Measurements from ENCODE around the gene TPM2.

TPM2 gene

DNA sequence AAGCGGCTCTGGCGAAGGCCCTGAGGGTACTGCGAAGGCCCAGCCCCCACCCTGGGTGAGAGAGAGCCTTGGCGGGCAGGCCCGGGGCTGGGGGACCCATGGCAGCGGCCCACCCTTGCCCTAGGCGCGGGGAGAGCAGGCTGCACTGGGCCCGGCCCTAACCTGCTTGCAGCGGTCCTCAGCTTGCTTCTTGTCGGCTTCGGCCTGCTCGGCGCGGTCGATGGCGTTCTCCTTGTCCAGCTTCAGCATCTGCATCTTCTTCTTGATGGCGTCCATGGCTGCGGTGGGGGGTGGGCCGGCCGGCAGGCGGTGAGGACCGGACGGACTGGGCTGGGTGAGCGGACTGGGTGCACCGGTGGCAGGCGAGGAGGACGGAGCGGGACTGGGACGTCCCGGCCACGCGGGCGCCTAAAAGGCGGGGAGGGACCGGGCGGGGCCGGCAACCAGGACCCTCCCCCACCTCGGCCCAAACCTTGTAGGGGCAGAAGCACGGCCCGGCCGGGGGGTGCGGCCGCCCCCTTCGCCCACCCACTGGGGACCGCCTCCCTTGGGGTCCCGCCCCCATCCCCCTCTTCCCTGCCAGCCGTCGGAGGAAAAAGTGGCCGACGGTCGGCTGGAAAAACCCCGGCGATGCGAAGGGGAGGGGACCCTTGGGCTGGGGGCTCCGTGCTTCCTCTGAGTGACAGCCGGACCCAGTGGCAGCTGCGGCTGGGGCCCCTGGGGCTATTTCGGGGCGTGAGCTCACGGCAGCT lies at the start of gene TPM2:
TSS of gene TPM2 (minus strand) at position 384 of the 752 bp plus-strand sequence. CDS start at position 276, 108 bp downstream.
- DNase-seq, result peak; percentile 58

DNA sequence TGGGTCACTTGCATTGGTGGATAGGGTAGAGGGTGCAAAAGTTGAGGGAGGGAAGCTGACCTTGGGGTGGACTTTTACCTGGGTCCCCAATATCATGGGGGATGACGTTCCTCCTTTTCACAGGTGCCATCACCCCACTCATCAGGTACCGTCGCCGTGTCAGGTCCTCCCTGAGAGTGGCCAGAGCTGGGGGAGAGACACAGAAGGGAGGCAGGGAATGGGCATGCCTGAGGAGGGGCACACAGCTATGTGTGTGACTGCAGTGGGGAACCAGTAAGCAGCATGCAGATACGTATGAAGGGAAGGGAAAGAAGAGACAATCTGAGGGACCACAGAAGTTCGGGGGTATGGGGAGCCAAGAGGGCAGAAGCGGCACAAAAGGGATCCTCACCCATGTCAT lies 49.2 kb upstream of the TPM2 start:
- no peak for DNase-seq

DNA sequence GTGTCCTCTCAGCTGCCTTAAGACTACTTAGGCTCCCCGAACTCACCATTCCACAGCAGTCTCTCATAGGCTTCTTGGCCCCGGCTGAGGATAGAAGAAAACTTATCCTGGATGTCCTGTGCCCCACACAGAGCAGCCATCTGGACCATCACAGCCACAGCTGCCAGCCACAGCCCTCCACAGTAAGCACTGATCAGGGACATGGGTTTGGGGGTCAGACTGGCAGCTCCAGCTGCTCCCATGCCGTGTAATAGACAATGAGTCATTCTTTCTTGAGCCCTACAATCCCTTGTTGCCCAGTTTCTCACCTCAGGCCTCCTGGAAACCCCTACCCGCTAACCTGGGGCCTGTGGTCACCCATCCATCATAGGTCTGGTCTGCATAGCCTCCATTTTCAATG lies 48.5 kb upstream of the TPM2 start:
- no peak for DNase-seq

DNA sequence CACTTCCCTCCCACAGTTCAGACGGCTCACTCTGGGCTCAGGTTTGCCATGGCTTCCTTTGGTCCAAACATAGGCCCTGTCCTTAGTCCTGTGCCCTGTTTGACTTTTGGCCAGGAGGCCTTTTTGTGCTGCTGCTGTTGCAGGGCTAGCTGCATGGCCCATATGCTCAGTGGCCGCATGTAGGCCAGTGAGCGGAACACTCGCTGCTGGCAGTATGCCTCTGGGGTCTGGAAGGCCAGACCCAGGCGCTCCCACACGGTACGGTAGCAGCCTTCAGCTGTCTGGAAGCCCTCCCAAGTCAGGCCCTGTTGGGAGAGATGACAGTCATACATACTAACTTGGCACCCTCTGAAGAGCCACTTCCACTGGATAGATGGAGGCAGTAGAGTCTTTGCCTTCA lies 47.4 kb upstream of the TPM2 start:
- DNase-seq, result no peak

DNA sequence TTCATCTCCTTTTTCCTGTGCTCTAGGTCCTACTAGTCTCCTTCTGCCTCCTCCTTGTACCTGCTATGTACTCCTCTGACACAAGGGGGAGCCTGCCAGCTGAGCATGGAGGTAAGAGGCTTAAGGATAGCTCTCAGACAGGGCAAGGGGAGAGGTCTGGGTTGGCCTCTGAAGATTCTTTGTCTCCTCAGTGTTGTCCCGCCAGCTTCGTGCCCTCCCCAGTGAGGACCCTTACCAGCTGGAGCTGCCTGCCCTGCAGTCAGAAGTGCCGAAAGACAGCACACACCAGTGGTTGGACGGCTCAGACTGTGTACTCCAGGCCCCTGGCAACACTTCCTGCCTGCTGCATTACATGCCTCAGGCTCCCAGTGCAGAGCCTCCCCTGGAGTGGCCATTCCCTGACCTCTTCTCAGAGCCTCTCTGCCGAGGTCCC lies 46.5 kb upstream of the TPM2 start:
- DNase-seq, result peak; percentile 53

DNA sequence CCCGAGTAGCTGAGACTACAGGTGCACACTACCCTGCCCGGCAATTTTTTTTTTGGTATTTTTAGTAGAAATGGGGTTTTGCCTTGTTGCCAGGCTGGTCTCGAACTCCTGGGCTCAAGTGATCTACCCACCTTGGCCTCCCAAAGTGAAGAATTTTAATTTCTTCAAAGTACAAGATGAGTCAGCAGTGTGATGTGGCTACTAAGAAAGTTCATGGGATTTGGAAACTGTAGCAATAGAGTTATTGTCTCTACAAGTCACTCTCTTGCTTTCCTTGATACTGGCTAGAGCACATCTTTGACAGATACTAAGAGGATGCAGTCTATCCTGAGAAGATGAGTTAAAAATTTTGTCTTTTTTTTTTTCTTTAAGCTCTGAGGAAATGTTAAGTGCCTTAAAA lies 44.4 kb upstream of the TPM2 start:
- DNase-seq, result no peak

DNA sequence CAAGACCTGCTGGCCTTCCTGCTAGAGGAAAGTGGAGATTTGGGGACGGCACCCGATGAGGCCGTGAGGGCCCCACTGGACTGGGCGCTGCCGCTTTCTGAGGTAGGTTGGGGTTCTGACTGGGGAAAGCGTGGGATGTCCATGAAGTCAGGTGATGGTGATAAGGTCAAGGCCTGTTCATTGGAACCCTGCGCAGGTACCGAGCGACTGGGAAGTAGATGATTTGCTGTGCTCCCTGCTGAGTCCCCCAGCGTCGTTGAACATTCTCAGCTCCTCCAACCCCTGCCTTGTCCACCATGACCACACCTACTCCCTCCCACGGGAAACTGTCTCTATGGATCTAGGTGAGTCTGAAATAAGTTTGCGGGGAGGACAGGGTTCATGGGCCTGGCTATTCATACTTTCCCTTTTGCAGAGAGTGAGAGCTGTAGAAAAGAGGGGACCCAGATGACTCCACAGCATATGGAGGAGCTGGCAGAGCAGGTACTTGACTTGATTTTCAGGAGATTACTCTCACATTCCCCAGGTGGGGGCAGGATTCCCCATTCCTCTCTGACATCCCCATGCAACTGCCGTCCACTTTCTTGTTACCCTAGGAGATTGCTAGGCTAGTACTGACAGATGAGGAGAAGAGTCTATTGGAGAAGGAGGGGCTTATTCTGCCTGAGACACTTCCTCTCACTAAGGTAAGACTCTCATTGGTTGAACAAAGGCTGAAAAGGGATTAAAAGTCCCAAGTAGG lies 43.2 kb upstream of the TPM2 start:
- peak; percentile 57 for DNase-seq

DNA sequence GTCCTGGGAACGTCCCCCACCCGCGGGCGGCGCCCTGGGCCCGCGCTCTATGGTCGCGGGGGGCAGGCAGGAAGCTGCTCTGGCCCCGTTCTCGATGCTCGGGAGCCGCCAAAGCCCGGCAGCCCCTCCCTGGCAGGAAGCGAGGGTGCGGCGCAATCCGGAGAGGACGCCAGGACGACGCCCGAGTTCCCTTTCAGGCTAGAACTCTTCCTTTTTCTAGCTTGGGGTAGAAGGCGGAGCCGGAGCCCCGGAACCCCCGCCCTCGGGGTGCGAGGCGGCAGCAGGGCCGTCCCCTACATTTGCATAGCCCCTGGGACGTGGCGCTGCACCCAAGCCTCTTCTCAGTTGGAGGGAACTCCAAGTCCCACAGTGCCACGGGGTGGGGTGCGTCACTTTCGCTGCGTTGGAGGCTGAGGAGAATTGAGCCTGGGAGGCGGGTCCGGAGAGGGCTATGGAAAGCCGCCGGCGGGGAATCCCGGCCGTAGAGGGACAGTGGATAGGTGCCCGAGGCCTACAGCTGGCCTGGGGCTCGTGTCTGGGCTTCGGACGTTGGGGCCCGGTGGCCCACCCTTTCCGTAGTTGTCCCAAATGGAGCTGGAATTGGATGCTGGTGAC lies 42.6 kb upstream of the TPM2 start, which contains the start of the genes CREB3 and TLN1:
TSS of gene CREB3 (plus strand) at position 482 of the 615 bp plus-strand sequence. CDS start at position 589, 107 bp downstream.
TSS of gene TLN1 (minus strand) at position 11 of the 615 bp plus-strand sequence. CDS start 6,501 bp downstream, outside the sequence.
- DNase-seq, result peak; percentile 92

DNA sequence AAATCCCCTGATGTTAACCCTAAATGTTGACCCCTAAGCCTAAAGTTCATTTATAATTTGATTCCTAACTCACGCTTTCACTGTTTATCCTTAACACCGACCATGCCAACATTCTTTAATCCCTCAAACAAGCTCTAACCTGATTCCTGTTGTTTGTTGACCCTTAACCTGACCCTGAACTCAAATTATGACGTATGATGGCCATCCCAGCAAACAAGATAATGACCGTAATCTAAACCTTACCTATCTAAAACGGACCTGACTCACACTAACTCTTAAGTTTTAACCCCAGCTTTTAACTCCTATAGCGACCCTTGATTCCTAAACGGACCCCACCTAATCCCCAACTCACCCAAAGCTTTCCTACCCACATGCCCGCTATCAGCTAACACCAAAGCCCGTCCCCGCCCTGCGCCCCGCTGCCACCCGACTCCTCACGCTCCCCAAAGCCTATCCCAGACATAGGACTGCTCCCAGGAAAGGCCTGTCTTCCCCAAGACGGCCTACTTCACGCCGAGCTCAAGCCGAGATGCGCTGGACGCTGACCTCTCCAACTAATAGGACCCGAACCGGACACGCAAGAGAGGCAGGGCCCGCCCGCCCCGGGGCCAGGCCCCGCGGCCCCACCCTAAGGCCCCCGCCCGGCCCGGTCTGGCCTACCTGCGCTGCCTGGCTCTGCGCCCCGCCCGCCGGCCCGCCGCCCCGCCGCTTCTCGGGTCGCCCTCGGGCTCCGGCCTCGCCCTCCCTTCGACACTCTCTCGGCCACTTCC lies 41.9 kb upstream of the TPM2 start:
- DNase-seq, result no peak

DNA sequence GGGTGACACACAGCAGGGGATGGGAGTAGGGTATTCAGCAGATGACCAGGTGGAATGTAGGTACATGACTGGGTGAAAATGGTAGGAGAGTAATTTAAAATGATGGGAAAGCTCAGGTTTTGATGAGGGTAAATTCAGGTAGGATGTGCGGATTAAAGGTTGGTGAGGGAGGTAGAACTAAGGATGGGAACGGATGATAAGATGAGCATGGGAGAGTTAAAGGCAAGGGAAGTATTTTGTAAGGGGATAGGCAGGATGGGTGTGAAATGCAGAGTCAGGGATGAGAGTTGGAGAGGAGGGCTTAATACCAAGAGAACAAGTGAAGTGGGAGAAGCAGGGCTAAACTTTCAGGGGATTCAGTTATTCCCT lies 40.7 kb upstream of the TPM2 start:
- DNase-seq, result no peak

DNA sequence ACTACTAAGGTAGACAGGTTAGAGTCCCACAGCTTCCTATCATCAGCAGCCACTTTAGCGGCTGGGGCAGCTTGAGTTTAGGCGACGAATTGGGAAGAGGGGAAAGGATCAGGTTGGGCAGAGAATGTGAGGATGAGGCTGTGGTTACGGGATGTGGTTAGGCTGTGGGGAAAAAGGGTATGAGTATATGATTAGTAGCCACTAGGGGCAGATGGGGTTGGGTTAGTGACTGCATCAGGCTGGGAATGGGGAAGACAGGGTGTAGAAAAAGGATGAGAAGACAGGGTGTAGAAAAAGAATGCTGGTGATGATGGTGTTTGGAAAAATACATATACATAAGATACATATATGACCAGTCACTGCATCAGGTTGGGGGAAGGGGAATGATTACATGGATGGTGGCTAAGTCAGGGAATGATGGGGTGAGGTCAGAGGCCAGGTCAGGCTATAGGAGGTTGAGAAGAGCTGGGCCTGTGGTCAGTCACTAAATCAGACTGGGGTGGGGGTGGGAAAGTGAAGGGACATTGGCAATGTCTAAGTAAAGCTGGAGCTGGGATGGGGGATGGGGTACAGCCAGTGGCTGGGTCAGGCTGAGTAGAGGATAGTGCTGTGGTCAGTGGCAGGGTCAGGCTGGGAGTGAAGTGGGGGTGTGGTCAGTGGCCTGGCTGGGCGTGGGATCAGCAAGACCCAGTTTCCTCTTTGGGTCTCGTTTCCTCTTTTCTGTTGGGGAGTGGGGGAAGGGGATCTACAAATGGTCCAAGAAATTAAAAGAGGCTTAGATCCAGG lies 40.2 kb upstream of the TPM2 start:
- DNase-seq, result peak; percentile 60

DNA sequence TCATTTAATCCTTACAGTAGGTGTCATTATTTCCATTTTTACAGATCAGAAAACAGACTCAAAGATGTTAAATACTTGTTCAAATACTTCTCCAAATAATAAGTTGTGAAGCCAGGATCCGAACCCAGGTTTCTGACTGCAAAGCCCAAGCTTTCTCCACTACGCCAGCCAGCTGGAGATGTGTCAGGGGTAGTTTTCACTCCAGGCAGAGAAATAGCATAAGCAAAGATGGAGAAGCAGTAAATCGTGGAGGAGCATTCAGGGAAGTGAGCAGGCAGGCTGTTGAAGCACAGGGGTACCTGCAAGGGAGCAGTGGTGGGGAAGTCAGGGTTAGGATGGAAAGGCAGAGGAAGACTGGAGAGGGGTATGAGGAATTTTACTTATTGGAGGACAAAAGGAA lies 39.4 kb upstream of the TPM2 start:
- DNase-seq, result no peak

DNA sequence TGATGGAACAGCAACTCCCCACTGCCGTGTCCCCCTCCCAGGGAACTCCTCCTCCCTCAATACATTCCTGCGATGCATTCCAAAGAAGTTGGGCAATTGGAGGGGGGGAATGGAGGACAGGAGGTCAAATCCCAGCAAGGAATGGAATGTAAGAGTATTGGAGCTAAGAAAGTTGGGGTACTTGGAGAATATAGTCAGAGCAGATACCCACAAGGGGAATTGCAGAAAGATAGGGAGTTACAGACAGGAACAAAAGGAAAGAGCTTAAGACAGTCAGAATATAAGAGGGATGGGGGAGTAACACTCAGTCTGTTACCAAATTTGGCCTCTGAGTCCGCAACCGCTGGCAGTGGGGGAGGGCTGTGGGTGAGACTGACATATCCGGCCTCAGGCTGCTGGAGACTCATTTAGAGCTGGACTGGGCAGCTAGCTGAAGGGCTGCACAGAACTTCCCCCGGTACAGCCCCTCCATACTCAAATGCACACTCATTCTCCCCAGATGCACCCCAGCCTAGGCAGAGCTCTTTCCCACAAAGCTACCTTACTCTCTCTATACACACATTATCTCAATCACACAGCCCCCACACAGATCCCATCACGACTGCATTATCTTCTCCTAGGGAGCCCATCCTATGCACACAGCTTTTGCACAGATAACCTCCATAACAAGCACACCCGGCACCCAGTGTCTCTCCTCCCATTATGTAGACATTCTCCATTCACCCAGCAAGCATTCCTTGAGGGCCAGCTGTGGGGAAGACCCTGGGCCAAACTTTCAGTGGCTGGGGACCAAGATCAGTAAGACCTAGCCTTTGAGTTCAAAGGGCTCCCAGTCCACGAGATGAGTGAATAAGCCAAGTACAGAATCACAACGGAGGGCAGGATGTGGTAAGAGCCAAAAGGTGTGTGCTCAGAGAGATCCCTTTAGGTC lies 38.6 kb upstream of the TPM2 start:
- DNase-seq, result peak; percentile 83

DNA sequence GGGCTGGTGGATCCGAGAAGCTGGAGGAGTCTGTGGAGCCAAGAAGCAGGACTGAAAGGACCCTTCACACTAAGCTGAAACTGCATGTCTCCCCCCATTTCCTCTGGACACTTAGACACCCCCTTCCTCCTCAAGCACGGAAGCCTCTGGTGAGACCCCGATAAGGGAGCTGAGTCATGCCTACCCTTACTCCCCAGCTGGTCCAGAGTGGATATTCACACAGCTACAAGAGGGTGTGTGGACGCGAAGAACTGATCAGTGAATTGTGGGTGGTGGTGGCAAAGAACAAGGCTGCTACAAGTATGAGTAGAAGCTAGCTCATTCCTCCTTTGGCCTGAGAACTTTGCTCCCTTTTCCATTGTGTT lies 37.9 kb upstream of the TPM2 start:
- DNase-seq, result peak; percentile 27

DNA sequence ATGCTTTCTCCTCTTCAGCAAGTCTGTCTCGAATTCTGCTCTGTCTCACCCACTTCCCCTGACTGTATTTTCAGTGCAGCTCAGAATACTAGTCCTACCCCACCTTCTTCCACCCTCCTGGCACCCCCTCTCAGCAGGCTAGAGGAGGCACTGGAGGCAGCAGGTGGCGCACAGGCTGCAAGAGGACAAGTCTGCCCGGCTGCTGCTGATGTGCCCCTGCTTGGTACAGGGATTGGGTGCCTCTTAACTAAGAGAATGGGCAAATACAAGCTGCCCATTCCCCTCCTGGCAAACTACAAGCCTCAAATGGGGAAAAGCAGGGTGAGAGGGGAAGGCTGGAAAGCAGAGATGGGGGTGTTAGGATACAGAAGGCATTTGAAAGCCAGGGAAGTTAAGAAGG lies 37.2 kb upstream of the TPM2 start:
- DNase-seq, result no peak

DNA sequence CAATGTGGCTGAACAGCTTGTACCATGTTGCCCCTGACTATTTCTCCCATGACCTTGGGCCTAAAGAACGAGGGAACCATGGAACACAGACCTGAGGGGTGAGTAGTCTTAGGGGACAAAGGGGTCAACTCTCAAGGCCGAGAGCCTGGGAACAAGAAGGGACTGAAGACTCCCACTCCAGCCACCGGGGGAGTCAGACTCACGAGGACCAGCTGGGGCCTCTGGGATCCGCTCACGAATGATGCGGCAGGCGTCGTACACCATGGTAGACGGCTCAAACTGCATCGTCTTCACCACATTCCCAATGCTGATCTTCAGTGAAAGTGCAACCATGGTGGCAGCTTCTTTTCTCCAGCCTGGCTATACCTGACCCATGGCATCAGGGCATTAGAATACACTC lies 35.6 kb upstream of the TPM2 start:
- DNase-seq, result no peak

DNA sequence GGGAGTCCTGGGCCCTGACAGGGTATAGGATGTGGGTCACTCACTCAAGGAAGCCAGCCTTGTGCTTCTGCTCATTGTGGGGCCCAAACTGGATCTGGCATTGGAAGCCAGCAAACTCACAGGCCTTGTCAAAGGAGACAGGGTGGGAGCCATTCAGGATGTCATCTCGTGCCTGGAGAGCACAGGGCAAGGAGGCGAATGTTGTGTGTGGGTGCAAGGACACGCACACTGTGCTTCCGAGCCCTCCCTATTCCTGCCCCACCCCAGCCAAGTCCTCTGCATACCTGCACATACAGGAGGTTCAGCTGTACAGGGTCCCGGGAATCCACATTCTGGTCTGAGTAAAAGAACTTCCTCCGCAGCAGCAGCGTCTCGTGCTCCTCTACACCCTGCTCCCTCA lies 34.2 kb upstream of the TPM2 start:
- DNase-seq, result no peak

DNA sequence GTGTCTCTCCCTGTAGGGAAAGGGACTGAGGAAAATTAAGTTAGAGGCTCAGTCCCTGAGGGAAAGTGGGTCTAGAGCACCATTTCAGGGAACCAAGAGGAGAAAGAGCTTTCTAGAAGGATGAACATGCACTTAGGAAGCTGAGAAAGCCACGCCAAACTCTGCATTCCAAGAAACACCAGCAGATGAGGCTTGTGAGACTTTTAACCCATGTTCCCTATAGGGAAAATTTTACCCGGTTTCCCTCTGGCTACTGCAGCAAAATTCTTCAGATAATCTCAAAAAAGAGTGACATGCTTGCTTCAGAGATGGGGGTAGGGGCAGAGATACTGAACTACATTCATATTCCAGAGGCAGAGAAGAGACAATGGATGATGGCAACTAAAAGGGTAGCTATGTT lies 33.7 kb upstream of the TPM2 start:
- DNase-seq, result no peak

DNA sequence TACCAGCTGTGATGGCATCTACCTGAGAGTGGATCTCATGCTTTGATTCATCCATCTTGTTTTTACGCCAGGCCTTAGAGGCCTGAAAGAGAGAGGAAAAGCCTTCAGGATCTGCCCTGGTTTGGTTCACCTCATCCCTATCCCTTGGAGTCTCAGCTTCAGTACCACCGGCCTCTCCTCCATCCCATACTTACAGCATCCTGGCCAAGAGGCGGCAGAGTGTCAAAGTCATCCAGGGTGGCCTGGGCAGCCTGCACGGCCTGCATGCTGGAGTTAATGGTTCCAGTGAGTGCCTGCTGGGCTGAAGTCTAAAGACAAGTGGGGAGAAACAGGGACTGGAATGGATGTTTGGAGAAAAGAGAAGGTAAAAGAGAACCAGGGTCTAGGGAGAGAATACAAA lies 29.8 kb upstream of the TPM2 start:
- DNase-seq, result no peak

DNA sequence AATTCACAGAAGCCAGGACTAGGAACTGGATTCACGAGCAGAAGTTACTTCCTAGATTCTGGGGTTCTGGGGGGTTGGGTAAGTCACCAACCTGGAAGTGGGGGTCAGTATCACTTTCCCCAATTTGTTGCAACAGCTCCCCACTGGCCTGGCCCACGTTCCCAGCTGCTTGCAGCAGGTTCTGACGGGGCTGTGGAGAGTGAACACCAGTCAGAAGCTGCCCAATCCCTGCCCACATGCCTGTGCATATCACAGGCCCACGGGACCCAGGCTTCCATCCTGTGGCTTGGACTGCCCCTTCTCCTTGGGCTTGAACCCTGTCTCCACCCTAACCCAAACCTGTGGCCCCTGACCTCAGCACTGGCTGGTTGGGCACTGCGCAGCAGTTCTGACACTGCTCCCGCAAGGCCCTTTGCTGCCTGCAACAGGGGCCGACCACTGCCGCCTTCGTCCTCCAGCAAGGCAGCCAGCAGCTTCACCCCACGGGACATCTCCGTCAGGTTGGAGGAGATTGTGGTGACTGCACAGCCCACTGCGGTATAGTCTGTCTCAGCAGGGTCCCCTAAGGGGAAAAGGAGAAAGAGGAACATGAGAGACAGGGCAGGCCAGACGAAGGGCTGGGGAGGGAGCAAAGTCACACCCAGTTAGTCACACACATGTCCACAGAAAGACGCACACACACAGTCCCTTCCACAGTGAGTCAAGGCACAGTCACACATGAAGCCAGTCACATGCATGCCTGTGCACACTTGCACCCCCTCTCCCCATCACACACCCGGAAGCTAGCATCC lies 29.2 kb upstream of the TPM2 start:
- no peak for DNase-seq

Measured in NCI-H226 (cell line).